Stimulated activated CD4-positive, alpha-beta T cell treated with anti-CD3 and anti-CD28 coated beads, TNF-alpha, amount 100 ng/mL, for 1 hour (primary cell): Measurements from ENCODE around the gene SLC4A3.

ENCODE experiments used
- DNase-seq, 3 donors: peaks; one replicate each; pipeline ENCODE4 v3.0.0-alpha.2; 2020; ENCODE audit warnings: low read depth in 3 of 3, low spot score in 1 of 3

SLC4A3 gene

GRCh38 chr2:219611866-219612576 is 15.4 kb upstream of the SLC4A3 start:
- DNase-seq: no peak

GRCh38 chr2:219612577-219613286 is 14.7 kb upstream of the SLC4A3 start:
- DNase-seq: no peak

GRCh38 chr2:219613461-219614070 is 13.9 kb upstream of the SLC4A3 start:
- no peak for DNase-seq

GRCh38 chr2:219614076-219614860 is 13.2 kb upstream of the SLC4A3 start:
- no peak for DNase-seq

- no peak for DNase-seq
Observed at GRCh38 chr2:219615036-219615435, 12.4 kb upstream of the SLC4A3 start.

- no peak for DNase-seq
Observed at GRCh38 chr2:219615894-219616293, 11.5 kb upstream of the SLC4A3 start.

GRCh38 chr2:219616550-219616949 is 10.9 kb upstream of the SLC4A3 start:
- DNase-seq: no peak

GRCh38 chr2:219618733-219619122 is 8.7 kb upstream of the SLC4A3 start:
- no peak for DNase-seq

- no peak for DNase-seq
Observed at GRCh38 chr2:219619235-219619634, 8.2 kb upstream of the SLC4A3 start.

- DNase-seq: no peak
Observed at GRCh38 chr2:219620546-219620945, 6.9 kb upstream of the SLC4A3 start.

- no peak for DNase-seq
Observed at GRCh38 chr2:219621935-219622334, 5.5 kb upstream of the SLC4A3 start.

GRCh38 chr2:219622472-219622871 is 5.0 kb upstream of the SLC4A3 start:
- no peak for DNase-seq

- DNase-seq: no peak
Observed at GRCh38 chr2:219624565-219624964, 2.9 kb upstream of the SLC4A3 start.

- no peak for DNase-seq
Observed at GRCh38 chr2:219625179-219625578, 2.3 kb upstream of the SLC4A3 start.

GRCh38 chr2:219626540-219626939 is 890 bp upstream of the SLC4A3 start:
- no peak for DNase-seq

- DNase-seq: no peak
Observed at GRCh38 chr2:219628235-219628985, 980 bp downstream of the SLC4A3 start.

- no peak for DNase-seq
Observed at GRCh38 chr2:219628986-219629901, 1.8 kb downstream of the SLC4A3 start.

GRCh38 chr2:219629976-219630695 is 2.7 kb downstream of the SLC4A3 start:
- DNase-seq: no peak

- DNase-seq: no peak
Observed at GRCh38 chr2:219630770-219631405, 3.5 kb downstream of the SLC4A3 start.
